Testis (tissue), 2 donors: ENCODE measurements around the gene PPP6R3.

ENCODE experiments used
- POLR2A ChIP-seq: fragments of 450-650 bp; IDR thresholded peaks from one replicate; pipeline ENCODE4 v1.6.1; 2017; ENCODE audit warnings: antibody characterized with exemption, mild to moderate bottlenecking, moderate library complexity
- TF ChIP-seq, protein P1 (sequence below), 3 experiments: fragments of 450-650 bp in 2 of 3; fragments of 200-600 bp in 1 of 3; sonication (generic) in 1 of 3; IDR thresholded peaks; one replicate each; pipeline ENCODE4 v1.5.1; 2016 to 2019; ENCODE audit warnings: antibody characterized with exemption in 3 of 3, mild to moderate bottlenecking in 2 of 3, moderate library complexity in 1 of 3

GRCh38 chr11:68497761-68498160, 37.2 kb downstream of the PPP6R3 start:
- TF ChIP-seq, protein P1, sequence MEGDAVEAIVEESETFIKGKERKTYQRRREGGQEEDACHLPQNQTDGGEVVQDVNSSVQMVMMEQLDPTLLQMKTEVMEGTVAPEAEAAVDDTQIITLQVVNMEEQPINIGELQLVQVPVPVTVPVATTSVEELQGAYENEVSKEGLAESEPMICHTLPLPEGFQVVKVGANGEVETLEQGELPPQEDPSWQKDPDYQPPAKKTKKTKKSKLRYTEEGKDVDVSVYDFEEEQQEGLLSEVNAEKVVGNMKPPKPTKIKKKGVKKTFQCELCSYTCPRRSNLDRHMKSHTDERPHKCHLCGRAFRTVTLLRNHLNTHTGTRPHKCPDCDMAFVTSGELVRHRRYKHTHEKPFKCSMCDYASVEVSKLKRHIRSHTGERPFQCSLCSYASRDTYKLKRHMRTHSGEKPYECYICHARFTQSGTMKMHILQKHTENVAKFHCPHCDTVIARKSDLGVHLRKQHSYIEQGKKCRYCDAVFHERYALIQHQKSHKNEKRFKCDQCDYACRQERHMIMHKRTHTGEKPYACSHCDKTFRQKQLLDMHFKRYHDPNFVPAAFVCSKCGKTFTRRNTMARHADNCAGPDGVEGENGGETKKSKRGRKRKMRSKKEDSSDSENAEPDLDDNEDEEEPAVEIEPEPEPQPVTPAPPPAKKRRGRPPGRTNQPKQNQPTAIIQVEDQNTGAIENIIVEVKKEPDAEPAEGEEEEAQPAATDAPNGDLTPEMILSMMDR (IDR thresholded peaks at IDR 0.05), result no peak
- TF ChIP-seq POLR2A, result no peak
